Suprapubic skin (tissue), 4 donors: ENCODE results near the gene PGM2L1.

Source experiments
- EP300 ChIP-seq: sonication (generic); formaldehyde crosslinking; IDR thresholded peaks from one replicate; pipeline ENCODE4 v1.6.1; 2017; ENCODE audit warnings: antibody characterized with exemption
- POLR2A ChIP-seq, 2 donors: fragments of 450-650 bp; IDR thresholded peaks; one replicate each; pipeline ENCODE4 v1.6.1; 2017; ENCODE audit warnings: antibody characterized with exemption in 2 of 2, mild to moderate bottlenecking in 2 of 2, moderate library complexity in 2 of 2
- POLR2AphosphoS5 ChIP-seq, 3 donors: sonication (generic); formaldehyde crosslinking; IDR thresholded peaks; one replicate each; pipeline ENCODE4 v1.6.1; 2017; ENCODE audit warnings: antibody characterized with exemption in 3 of 3
- TF ChIP-seq, protein P1 (sequence below), 2 donors: fragments of 200-600 bp in 1 of 2; fragments of 450-650 bp in 1 of 2; sonication (generic) in 1 of 2; IDR thresholded peaks; one replicate each; pipeline ENCODE4 v1.5.1; 2016 to 2019; ENCODE audit warnings: antibody characterized with exemption in 2 of 2, mild to moderate bottlenecking in 1 of 2, moderate library complexity in 1 of 2

DNA sequence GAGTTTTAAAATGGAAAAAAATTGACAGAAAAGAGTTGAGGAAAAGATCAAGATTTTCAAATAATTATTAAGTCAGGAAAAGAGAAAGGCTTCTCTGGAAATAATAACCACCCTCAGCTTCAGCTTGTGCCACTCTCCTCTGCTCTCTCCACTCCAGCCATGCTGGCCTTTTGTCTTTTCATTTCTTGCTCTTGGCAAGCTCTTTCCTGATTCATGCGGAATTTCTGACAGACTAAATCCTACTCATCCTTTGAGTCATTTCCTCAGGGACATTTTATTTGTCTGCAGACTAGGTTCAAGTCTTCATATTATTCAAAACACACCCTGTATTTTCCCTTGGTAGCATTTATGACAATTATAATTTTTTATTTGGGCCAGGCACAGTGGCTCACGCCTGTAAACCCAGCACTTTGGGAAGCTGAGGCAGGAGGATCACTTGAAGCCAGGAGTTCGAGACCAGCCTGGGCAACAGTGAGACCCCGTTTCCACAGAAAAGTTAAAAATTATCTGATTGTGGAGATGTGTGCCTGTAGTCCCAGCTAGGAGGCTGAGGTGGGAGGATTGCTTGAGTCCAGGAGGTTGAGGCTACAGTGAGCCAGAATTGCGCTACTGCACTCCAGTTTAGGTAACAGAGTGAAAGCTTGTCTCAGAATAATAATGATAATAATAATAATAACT is 79.0 kb downstream of the PGM2L1 start:
- TF ChIP-seq POLR2AphosphoS5 (IDR thresholded peaks at IDR 0.05) (no peak), EP300 (no peak), POLR2A (IDR thresholded peaks at IDR 0.05) (no peak)
- TF ChIP-seq, protein P1, sequence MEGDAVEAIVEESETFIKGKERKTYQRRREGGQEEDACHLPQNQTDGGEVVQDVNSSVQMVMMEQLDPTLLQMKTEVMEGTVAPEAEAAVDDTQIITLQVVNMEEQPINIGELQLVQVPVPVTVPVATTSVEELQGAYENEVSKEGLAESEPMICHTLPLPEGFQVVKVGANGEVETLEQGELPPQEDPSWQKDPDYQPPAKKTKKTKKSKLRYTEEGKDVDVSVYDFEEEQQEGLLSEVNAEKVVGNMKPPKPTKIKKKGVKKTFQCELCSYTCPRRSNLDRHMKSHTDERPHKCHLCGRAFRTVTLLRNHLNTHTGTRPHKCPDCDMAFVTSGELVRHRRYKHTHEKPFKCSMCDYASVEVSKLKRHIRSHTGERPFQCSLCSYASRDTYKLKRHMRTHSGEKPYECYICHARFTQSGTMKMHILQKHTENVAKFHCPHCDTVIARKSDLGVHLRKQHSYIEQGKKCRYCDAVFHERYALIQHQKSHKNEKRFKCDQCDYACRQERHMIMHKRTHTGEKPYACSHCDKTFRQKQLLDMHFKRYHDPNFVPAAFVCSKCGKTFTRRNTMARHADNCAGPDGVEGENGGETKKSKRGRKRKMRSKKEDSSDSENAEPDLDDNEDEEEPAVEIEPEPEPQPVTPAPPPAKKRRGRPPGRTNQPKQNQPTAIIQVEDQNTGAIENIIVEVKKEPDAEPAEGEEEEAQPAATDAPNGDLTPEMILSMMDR (IDR thresholded peaks at IDR 0.05) = no peak
